Activated CD8-positive, alpha-beta T cell treated with anti-CD3 and anti-CD28 coated beads, Interleukin-2, amount 10 ng/mL, durations not matched to agents 7 days and 5 days (primary cell): Measurements from ENCODE around the gene GALNT3. TPM values are rescaled to one million over a fixed set of nuclear protein-coding genes. Genes with fewer than 3 reads are reported as not detected.

ENCODE experiments used
- ATAC-seq: fragments of 150-1000 bp; cut with Tn5 transposase; one replicate; pipeline ENCODE4 v1.10.0; 2021; ENCODE audit warnings: moderate library complexity
- CTCF ChIA-PET: fragments of 350-600 bp; sonication (Branson Sonifier 250); formaldehyde crosslinking; loops from one replicate; lab custom pipeline; 2021; ENCODE audit warnings: antibody characterized with exemption; lab: Charles Lee
- POLR2A ChIA-PET: fragments of 350-600 bp; sonication (Branson Sonifier 250); formaldehyde crosslinking; loops from one replicate; lab custom pipeline; 2021; ENCODE audit warnings: antibody characterized with exemption; lab: Charles Lee
- DNase-seq: peaks from one replicate; pipeline ENCODE4 v3.0.0-alpha.2; 2020
- H3K27ac Mint-ChIP-seq: one replicate; pipeline ENCODE4 v1.8.0; 2021; ENCODE audit warnings: mild to moderate bottlenecking, mixed read lengths
- H3K27me3 Mint-ChIP-seq: one replicate; pipeline ENCODE4 v1.8.0; 2021; ENCODE audit warnings: low read depth, mixed read lengths
- H3K36me3 Mint-ChIP-seq: one replicate; pipeline ENCODE4 v1.8.0; 2021; ENCODE audit warnings: low read depth, mixed read lengths
- H3K4me1 Mint-ChIP-seq: one replicate; pipeline ENCODE4 v1.8.0; 2021; ENCODE audit warnings: low read depth, mixed read lengths
- H3K4me3 Mint-ChIP-seq: one replicate; pipeline ENCODE4 v1.8.0; 2021; ENCODE audit warnings: mild to moderate bottlenecking, mixed read lengths
- H3K9me3 Mint-ChIP-seq: one replicate; pipeline ENCODE4 v1.8.0; 2022; ENCODE audit warnings: mixed read lengths; ENCODE audit not compliant: insufficient read depth
- total RNA-seq, 2 experiments: library from RNA; stranded (reverse); gene quantifications; one replicate each; pipeline ENCODE4 v1.2.3, GENCODE V29; 2021

The GALNT3 gene
- total RNA-seq, 2 experiments from 2014 or later, result 5.8 to 6.2 TPM

- Mint-ChIP-seq H3K36me3 (no peaks in the 10 kb centered on the region), H3K27ac (no peak overlapping the region), H3K4me1 (no peaks in the 10 kb centered on the region), H3K4me3 (no peak overlapping the region), H3K9me3 (no peaks in the 10 kb centered on the region), H3K27me3 (no peaks in the 10 kb centered on the region)
- no peak for ATAC-seq
- POLR2A ChIA-PET, result no interaction called here
- CTCF ChIA-PET, result no interaction called here
- DNase-seq, result no peak
These were observed 21.5 kb upstream of the GALNT3 start for GRCh38 chr2:165815299-165816141.

GRCh38 chr2:165814473-165814872 is 20.4 kb upstream of the GALNT3 start:
- Mint-ChIP-seq H3K4me3 (no peak overlapping the region), H3K27me3 (no peaks in the 10 kb centered on the region), H3K9me3 (no peaks in the 10 kb centered on the region), H3K4me1 (no peaks in the 10 kb centered on the region), H3K27ac (no peak overlapping the region), H3K36me3 (no peaks in the 10 kb centered on the region)
- CTCF ChIA-PET, result interaction anchor here (1.3 kb wide), 1 partner anchor 20 kb away, joined by 3 read pairs; the partner anchor contains the start of gene GALNT3
- DNase-seq, result no peak
- POLR2A ChIA-PET, result no interaction called here
- ATAC-seq, result no peak

GRCh38 chr2:165811592-165812370 is 17.7 kb upstream of the GALNT3 start:
- ChIA-PET CTCF (interaction anchor here (2.0 kb wide), 1 partner anchor 63 kb away, joined by 6 read pairs; no protein-coding TSS in a partner anchor), POLR2A (no interaction called here)
- H3K4me1 Mint-ChIP-seq, result no peaks in the 10 kb centered on the region
- ATAC-seq (no peak), DNase-seq (no peak)
- no peak overlapping the region for H3K4me3 Mint-ChIP-seq
- no peaks in the 10 kb centered on the region for H3K27me3 Mint-ChIP-seq
- H3K9me3 Mint-ChIP-seq, result no peaks in the 10 kb centered on the region
- H3K36me3 Mint-ChIP-seq, result no peaks in the 10 kb centered on the region
- no peak overlapping the region for H3K27ac Mint-ChIP-seq

- no peak for ATAC-seq
- CTCF ChIA-PET, result no interaction called here
- no peak overlapping the region for H3K27ac Mint-ChIP-seq
- DNase-seq, result no peak
- no peaks in the 10 kb centered on the region for H3K27me3 Mint-ChIP-seq
- H3K9me3 Mint-ChIP-seq, result no peaks in the 10 kb centered on the region
- H3K4me3 Mint-ChIP-seq, result no peak overlapping the region
- H3K4me1 Mint-ChIP-seq, result no peaks in the 10 kb centered on the region
- H3K36me3 Mint-ChIP-seq, result no peaks in the 10 kb centered on the region
- POLR2A ChIA-PET, result no interaction called here
These were observed 16.4 kb upstream of the GALNT3 start for GRCh38 chr2:165810418-165810817.

- Mint-ChIP-seq H3K4me1 (no peaks in the 10 kb centered on the region), H3K36me3 (no peaks in the 10 kb centered on the region), H3K4me3 (no peak overlapping the region), H3K27ac (no peak overlapping the region), H3K27me3 (peaks cover 2% of the 10 kb centered on the region), H3K9me3 (no peaks in the 10 kb centered on the region)
- ChIA-PET POLR2A (no interaction called here), CTCF (no interaction called here)
- DNase-seq, result no peak
- no peak for ATAC-seq
These were observed 10.7 kb upstream of the GALNT3 start for GRCh38 chr2:165804719-165805118.

GRCh38 chr2:165803123-165803760 is 9.2 kb upstream of the GALNT3 start:
- CTCF ChIA-PET, result no interaction called here
- H3K4me3 Mint-ChIP-seq, result no peak overlapping the region
- H3K27me3 Mint-ChIP-seq, result peaks cover 4% of the 10 kb centered on the region
- no peaks in the 10 kb centered on the region for H3K36me3 Mint-ChIP-seq
- POLR2A ChIA-PET, result no interaction called here
- DNase-seq, result no peak
- H3K9me3 Mint-ChIP-seq, result no peaks in the 10 kb centered on the region
- ATAC-seq, result no peak
- H3K4me1 Mint-ChIP-seq, result no peaks in the 10 kb centered on the region
- H3K27ac Mint-ChIP-seq, result no peak overlapping the region

- DNase-seq, result no peak
- Mint-ChIP-seq H3K36me3 (no peaks in the 10 kb centered on the region), H3K4me1 (peaks cover 8% of the 10 kb centered on the region), H3K9me3 (no peaks in the 10 kb centered on the region), H3K4me3 (no peak overlapping the region), H3K27ac (no peak overlapping the region), H3K27me3 (peaks cover 13% of the 10 kb centered on the region)
- POLR2A ChIA-PET, result no interaction called here
- CTCF ChIA-PET, result no interaction called here
- no peak for ATAC-seq
These were observed 7.1 kb upstream of the GALNT3 start for GRCh38 chr2:165801176-165801575.

- H3K27ac Mint-ChIP-seq, result no peak overlapping the region
- CTCF ChIA-PET, result no interaction called here
- no peak for DNase-seq
These were observed 2.9 kb upstream of the GALNT3 start for GRCh38 chr2:165796819-165797530.

GRCh38 chr2:165796129-165796528 is 2.1 kb upstream of the GALNT3 start:
- Mint-ChIP-seq H3K4me1 (peaks cover 43% of the 10 kb centered on the region), H3K4me3 (no peak overlapping the region), H3K36me3 (peaks cover 8% of the 10 kb centered on the region), H3K27ac (no peak overlapping the region), H3K9me3 (no peaks in the 10 kb centered on the region), H3K27me3 (peaks cover 23% of the 10 kb centered on the region)
- ChIA-PET CTCF (interaction anchor here (0.7 kb wide), 1 partner anchor 78 kb away, joined by 3 read pairs; no protein-coding TSS in a partner anchor), POLR2A (no interaction called here)
- no peak for ATAC-seq
- no peak for DNase-seq

More at GRCh38 chr2:165796819-165797530, 2.9 kb upstream of the GALNT3 start:
- H3K9me3 Mint-ChIP-seq, result no peaks in the 10 kb centered on the region
- H3K4me1 Mint-ChIP-seq, result peaks cover 37% of the 10 kb centered on the region
- H3K4me3 Mint-ChIP-seq, result no peak overlapping the region
- POLR2A ChIA-PET, result no interaction called here
- ATAC-seq, result no peak
- peaks cover 19% of the 10 kb centered on the region for H3K27me3 Mint-ChIP-seq
- H3K36me3 Mint-ChIP-seq, result peaks cover 7% of the 10 kb centered on the region

GRCh38 chr2:165795011-165795410 is 964 bp upstream of the GALNT3 start:
- H3K27ac Mint-ChIP-seq, result peak overlapping the region; percentile 95
- ATAC-seq, result no peak
- POLR2A ChIA-PET, result interaction anchor here (1.3 kb wide), 1 partner anchor 18 kb away, joined by 4 read pairs; no protein-coding TSS in a partner anchor
- no peaks in the 10 kb centered on the region for H3K9me3 Mint-ChIP-seq
- H3K4me3 Mint-ChIP-seq, result peak overlapping the region; percentile 88
- peaks cover 23% of the 10 kb centered on the region for H3K27me3 Mint-ChIP-seq
- peaks cover 43% of the 10 kb centered on the region for H3K4me1 Mint-ChIP-seq
- CTCF ChIA-PET, result interaction anchor here (0.8 to 2.1 kb wide), 5 partner anchors 11 to 79 kb away, joined by 3 to 20 read pairs (median 3); no protein-coding TSS in a partner anchor
- peaks cover 8% of the 10 kb centered on the region for H3K36me3 Mint-ChIP-seq
- DNase-seq, result no peak

- Mint-ChIP-seq H3K27ac (peak overlapping the region; percentile 95), H3K4me1 (peaks cover 43% of the 10 kb centered on the region), H3K27me3 (peaks cover 19% of the 10 kb centered on the region), H3K4me3 (peak overlapping the region; percentile 88), H3K36me3 (peaks cover 8% of the 10 kb centered on the region), H3K9me3 (no peaks in the 10 kb centered on the region)
- ChIA-PET CTCF (interaction anchor here (0.8 to 2.1 kb wide), 5 partner anchors 11 to 80 kb away, joined by 3 to 20 read pairs (median 3); no protein-coding TSS in a partner anchor), POLR2A (interaction anchor here (1.1 to 1.3 kb wide), 2 partner anchors 10 to 19 kb away, joined by 3 to 4 read pairs; no protein-coding TSS in a partner anchor)
- ATAC-seq (peak; percentile 91), DNase-seq (peak; percentile 84)
These were observed 485 bp upstream of the GALNT3 start for GRCh38 chr2:165794536-165794928.
